GM21737 (cell line): ENCODE measurements around the gene GPRIN3.
"Not testable (repeated sequence)": the region's sequence is repeated elsewhere in the genome, so short reads cannot be mapped to it uniquely, and the experiment has no call there.

Experiments used
- ATAC-seq: cut with Tn5 transposase; IDR thresholded peaks from one replicate; pipeline ENCODE4 v1.9.1; 2021; ENCODE audit warnings: mild to moderate bottlenecking, moderate library complexity; ENCODE audit not compliant: unreplicated experiment

The GPRIN3 gene

GRCh38 chr4:89314291-89314690, 6.7 kb upstream of the GPRIN3 start:
- ATAC-seq = no peak

- no peak for ATAC-seq
Observed at GRCh38 chr4:89312066-89312465, 4.5 kb upstream of the GPRIN3 start.

GRCh38 chr4:89311433-89311832, 3.8 kb upstream of the GPRIN3 start:
- ATAC-seq = no peak

- not testable (repeated sequence) for ATAC-seq
Observed at GRCh38 chr4:89309154-89309553, 1.6 kb upstream of the GPRIN3 start.

- no peak for ATAC-seq
Observed at GRCh38 chr4:89308161-89308500, 531 bp upstream of the GPRIN3 start.

GRCh38 chr4:89307178-89307445, 488 bp downstream of the GPRIN3 start:
- no peak for ATAC-seq

GRCh38 chr4:89306486-89307177, 968 bp downstream of the GPRIN3 start:
- ATAC-seq = no peak

- no peak for ATAC-seq
Observed at GRCh38 chr4:89305712-89306437, 1.7 kb downstream of the GPRIN3 start.

- no peak for ATAC-seq
Observed at GRCh38 chr4:89305028-89305427, 2.6 kb downstream of the GPRIN3 start.

- no peak for ATAC-seq
Observed at GRCh38 chr4:89303814-89304388, 3.7 kb downstream of the GPRIN3 start.

GRCh38 chr4:89303177-89303576, 4.4 kb downstream of the GPRIN3 start:
- ATAC-seq = no peak

GRCh38 chr4:89301902-89302301, 5.7 kb downstream of the GPRIN3 start:
- ATAC-seq = no peak

GRCh38 chr4:89301003-89301402, 6.6 kb downstream of the GPRIN3 start:
- no peak for ATAC-seq

- no peak for ATAC-seq
Observed at GRCh38 chr4:89300499-89300898, 7.1 kb downstream of the GPRIN3 start.

GRCh38 chr4:89300060-89300459, 7.5 kb downstream of the GPRIN3 start:
- no peak for ATAC-seq

GRCh38 chr4:89299153-89299791, 8.3 kb downstream of the GPRIN3 start:
- ATAC-seq = no peak

GRCh38 chr4:89298788-89299152, 8.8 kb downstream of the GPRIN3 start:
- no peak for ATAC-seq

GRCh38 chr4:89298155-89298554, 9.4 kb downstream of the GPRIN3 start:
- ATAC-seq = peak; percentile 53

GRCh38 chr4:89296896-89297295, 10.7 kb downstream of the GPRIN3 start:
- ATAC-seq = no peak

GRCh38 chr4:89296399-89296798, 11.2 kb downstream of the GPRIN3 start:
- no peak for ATAC-seq

GRCh38 chr4:89295415-89295927, 12.1 kb downstream of the GPRIN3 start:
- ATAC-seq = no peak
